ENCODE measurements around the gene FAM210B.
"Not testable (repeated sequence)": the region's sequence is repeated elsewhere in the genome, so short reads cannot be mapped to it uniquely, and the experiment has no call there.

Gene FAM210B

DNA sequence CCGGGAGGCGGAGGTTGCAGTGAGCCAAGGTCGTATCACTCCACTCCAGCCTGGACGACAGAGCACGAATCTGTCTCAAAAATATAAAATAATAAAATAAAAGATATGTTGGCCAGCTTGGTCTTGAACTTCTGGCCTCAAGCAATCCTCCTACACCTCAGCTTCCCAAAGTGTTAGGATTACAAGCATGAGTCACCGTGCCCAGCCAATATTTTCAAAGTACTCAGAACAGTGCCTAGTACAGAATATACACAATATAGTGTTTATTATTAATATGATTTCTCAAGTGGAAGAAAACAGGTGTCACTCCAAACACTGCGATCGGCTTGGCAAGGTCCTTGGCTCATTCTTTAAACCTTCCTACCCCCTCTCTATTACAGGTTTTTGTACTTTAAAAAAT is 3.1 kb downstream of the FAM210B start:
- DNase-seq = no peak

GRCh38 chr20:56362833-56363413 is 4.1 kb downstream of the FAM210B start:
- no peak for DNase-seq

- no peak for DNase-seq
Observed at GRCh38 chr20:56363491-56363890, 4.7 kb downstream of the FAM210B start.

DNA sequence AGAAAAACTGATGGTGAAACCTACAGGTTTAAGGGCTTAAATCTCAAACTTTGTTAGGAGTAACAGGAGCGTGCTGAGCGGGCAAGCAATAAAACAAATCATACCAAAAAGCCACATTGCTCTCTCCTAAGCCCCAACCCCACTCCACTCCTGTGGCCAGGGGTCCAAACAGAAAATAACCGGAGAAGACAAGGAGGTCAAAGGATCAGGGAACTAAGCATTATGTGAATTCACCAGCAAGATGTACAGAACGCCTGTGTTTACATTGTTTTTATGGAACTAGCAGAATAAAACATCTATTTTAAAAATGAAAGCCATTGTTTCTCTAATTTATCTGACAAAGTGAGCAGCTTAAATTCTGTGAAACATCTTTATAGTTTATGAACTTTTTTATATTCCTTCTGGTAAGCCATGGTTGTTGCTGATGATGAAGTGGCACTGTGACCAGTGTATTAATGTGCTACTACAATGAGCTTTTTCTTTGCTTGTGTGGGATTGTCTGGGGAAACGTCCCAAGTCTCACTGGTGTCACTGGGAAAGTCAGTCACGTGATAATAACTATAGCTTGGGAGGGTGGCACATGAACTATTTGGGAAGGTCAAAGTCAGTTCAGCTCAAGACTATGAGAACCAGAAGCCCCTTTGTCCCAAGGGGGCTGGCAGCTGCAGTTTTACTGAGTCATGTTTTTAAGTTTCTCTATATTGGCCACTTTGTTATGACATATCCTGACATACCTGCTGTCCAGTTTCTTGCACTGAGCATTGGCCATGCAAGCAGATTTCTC is 9.8 kb downstream of the FAM210B start:
- DNase-seq = no peak

DNA sequence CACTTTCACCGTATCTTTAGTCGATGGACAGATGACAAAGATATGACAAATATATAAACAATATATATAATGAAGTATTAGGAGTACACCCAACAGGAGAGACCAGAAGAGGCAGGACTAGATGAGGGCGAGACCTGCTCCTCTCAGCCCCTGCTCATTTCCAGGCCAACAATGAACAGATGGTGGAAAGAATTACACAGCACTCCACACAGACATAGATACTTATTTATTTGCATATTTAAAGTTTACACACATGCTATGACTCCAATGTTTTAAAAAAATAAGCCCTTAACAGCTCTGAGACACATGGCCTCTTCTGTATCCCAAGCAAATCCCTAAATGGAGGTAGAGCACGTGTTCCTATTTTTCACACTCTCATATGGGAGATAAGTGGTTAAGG is 10.4 kb downstream of the FAM210B start:
- DNase-seq = no peak

DNA sequence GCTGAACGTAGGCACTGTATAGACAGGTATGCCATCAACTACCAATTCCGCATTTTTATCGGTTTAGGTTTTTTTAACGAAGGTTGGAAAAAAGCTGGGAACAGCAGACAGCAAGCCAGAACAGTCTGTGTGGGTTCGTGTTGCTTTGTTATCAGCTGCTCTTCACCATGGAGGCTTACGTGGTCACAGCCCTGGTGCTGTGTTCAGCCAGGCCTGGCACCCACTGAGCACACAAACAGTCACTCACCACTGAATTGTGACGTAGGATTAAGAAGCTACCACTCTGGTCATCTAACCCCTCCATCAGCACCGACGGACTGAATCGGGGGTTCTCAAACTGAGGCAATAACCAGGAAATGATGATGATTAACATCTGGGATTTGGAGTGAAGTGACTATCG is 13.2 kb downstream of the FAM210B start:
- no peak for DNase-seq

DNA sequence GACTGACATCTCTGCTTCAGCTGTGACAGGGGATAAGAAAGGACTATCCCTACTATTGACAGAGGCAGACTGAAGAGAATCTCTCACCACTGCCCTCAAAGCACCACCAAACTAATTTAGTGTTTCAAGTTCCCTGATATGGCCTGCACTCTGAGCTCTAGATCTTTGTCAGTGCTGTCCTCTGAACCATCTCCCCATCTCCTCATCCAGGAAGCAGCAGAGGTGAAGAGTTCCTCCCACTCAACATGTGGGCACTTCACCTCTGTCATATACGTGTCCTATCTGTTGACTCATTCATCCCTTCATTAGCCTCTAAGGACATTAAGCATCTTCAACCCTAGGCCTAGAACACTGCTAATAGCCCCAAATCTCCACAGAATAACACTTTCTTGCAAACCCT is 14.1 kb downstream of the FAM210B start:
- no peak for DNase-seq

DNA sequence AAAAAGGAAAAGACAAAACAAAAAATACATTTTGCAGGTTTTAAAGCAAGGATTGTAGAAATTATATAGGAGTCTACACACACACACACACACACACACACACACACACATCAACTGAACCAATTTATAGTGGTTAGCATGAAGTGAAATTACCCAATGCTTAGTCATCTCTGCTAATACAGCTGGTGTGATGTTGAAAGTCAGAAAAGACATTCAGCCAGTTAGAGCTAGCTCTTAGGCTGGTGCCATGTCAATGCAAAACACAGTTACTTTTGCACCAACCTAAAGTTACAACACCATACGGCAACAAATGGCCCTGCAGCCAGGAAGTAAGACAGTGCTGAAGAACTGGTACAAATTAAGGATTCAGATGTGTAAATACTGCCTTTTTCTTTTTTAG is 15.2 kb downstream of the FAM210B start:
- no peak for DNase-seq

- DNase-seq = no peak
Observed at GRCh38 chr20:56376331-56376730, 17.6 kb downstream of the FAM210B start.

- no peak for DNase-seq
Observed at GRCh38 chr20:56378386-56378785, 19.6 kb downstream of the FAM210B start.

DNA sequence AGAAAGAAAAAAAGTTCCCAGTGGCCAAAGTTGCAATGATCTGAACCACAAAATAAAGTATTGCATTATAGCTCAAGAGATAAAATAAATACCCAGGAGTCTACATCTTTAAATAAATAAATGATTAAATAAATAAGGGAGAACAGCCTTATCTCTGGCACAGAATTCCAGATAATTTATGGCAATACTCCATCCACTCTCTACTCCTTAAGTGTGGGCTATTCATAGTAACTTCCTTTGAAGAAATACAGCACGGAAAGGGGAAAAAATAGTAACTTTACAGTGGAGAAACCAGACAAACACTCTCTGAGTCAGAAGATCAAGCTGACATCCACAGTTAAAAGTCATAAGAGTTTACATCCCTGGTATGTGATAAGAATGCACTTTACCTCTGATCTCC is 21.6 kb downstream of the FAM210B start:
- DNase-seq = no peak

- no peak for DNase-seq
Observed at GRCh38 chr20:56381501-56381900, 22.7 kb downstream of the FAM210B start.

DNA sequence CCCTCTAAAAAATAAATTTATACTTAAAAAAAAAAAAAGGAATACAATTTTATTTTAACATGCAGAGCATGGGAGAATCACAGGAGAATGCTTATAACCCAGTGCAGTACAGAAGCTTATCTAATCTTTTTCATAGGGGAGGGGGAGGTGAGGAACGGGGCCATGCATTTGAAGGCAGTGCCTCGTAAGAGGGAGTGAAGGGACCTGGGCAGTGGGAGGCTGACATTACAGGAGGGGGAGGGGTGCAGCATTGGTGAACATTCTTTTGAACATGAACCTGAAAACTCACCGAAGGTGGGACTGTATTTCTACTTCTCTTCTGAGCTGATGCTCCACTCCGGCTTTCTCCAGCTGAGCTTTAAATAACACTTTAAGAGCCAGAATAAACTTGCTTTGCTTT is 23.9 kb downstream of the FAM210B start:
- DNase-seq = no peak

DNA sequence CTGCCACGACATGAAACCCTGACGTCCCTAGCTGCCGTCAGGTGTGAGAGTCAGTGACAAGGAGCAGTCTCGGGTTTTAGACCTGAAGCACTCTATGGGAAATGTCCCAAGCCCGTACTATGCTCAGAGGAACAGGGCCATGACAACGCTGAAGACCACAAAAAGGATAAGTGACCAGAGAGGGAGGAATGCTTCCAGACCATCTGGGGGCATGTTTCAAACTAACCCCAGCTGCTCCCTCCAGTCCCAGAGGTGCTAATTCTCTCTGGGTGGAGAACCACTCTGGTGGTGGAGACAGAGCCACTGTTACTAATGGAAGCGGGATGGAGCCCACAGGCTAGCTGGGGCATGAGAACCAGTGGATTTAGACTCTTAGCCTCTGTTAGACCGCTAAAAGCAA is 24.6 kb downstream of the FAM210B start:
- DNase-seq = no peak

- DNase-seq = no peak
Observed at GRCh38 chr20:56385130-56385529, 26.4 kb downstream of the FAM210B start.

DNA sequence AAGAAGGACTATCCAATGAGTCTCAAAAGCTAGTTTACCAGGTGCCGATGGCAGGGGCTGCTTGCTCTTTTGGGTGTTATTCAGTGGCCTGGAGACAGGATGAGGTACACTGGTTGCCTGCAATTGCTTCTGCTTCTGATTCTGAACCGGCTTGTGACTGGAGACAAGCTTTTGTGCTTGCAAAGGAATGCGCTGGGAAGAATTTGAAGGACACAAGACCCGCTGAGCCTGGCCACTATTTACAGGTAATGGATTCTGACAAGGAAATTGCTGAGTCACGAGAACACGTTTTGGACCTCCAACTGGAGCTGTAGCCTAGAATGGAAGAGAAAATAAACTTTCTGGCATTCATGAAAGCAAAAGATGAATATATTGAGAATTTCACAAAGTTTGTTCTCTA is 27.4 kb downstream of the FAM210B start:
- DNase-seq = no peak

GRCh38 chr20:56388882-56389281 is 30.1 kb downstream of the FAM210B start:
- DNase-seq = no peak

- no peak for DNase-seq
Observed at GRCh38 chr20:56389807-56390206, 31.0 kb downstream of the FAM210B start.

DNA sequence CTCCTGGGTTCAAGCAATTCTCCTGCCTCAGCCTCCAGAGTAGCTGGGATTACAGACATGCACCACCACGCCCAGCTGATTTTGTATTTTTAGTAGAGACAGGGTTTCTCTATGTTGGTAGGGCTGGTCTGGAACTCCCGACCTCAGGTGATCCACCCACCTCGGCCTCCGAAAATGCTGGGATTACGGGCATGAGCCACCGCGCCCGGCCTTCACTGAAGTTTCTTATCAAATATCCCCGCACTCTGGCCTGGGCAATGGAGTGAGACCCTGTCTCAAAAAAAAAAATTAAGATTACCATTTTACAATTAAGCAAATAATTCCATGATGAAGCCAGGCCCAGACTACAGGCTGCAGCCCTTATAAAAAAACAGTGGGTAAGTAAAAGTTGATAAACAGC is 31.6 kb downstream of the FAM210B start:
- not testable (repeated sequence) for DNase-seq

GRCh38 chr20:56391037-56391436 is 32.3 kb downstream of the FAM210B start:
- no peak for DNase-seq

DNA sequence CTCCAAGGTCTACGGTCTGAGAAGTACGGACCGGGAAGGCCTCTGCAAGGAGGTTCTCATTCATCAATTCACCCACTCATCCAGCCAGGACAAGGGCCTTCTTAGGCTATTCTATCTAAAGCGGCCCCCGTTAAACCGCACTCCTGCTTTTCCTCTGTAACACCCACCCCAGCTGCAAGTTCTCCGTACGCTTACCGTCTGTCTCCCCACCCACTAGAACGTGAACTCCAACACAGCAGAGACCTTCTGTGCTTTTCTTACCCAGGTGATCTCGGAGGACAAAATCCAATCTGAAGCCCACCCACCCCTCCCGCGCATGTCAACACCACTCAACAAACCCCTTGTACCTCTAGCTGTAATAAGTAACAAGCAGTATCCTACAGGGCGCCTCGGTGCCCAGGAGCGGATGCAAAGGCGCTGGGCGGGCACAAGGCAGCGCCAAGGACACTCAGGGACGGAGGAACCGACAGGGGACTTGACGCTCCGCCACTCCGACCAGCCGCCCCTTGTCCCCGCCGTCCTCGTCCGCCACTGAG is 32.9 kb downstream of the FAM210B start:
- DNase-seq = no peak

DNA sequence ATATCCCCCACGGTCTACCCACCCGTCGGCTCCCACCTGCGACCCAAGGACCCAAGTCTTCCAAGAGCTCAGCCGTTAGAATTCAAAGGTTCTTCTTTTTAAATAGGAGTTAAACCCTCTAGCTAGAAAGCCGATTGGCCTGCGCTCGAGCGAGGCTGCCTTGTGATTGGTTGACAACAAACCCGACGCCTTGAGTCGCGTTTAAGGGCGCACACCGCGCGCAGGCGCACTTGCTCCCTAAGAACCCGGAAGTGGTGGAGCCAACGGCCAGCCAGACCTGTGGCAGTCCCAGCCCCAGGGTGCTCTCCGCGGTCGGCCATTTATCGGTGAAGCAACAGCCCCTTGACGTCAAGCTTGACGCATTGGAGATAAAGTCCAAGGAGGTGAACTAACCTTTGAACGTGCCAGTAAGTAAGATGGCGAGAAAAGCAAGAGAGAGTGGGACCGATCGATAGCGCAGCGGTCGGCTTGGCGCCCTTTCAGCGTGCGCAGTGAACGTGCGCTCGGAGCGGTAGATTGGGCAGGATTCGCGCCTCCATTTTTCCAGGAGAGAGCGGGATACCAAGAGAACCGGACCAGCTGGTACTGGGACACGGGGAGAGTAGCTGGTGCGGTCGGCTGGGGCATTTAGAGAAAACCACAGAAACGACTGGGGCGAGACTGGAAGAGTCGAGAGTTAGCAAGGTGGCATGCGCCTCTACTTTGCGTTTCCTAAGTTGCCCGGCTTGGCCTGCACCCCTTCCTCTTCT is 33.5 kb downstream of the FAM210B start, which contains the start of the genes AURKA and CSTF1:
AURKA (minus strand) TSS at position 84 of the 749 bp plus-strand sequence. CDS start 4,018 bp downstream, outside the sequence.
CSTF1 (plus strand) TSS at position 514 of the 749 bp plus-strand sequence. CDS start 2,908 bp downstream, outside the sequence.
- peak; percentile 99 for DNase-seq

DNA sequence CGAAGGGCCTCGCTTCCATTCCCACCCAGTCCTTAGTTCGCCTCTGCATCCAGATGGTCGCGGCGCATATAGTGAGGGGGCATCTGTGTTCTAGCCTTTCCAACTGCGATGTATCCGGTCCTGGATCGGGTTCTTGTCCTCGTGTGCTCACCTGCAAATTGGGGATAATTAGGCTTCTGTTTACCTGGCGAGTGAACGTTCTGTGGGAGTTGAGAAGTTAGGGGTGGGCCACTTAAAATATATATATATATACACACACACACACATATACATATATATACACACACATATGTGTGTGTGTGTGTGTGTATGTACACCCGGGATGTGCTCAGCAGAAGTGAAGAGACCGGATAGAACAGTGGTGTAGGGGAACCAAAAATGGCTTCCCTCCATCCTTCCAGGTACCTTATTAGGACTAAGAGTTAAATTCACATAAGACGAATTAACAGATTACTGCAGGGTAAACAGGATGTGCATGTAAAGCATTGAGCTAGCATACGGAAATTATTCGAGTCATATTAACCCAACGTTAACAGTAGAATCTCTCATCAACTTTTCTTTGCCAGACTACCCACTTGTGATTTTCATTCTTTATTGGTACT is 34.2 kb downstream of the FAM210B start:
- DNase-seq = no peak

All from effector CD8-positive, alpha-beta T cell (primary cell).